Rectal smooth muscle tissue (tissue), 1 donor: ENCODE data around the gene TNRC6B.

ENCODE experiments used
- H3K27ac ChIP-seq: one replicate; pipeline ENCODE4 v1.7.0; 2013; ENCODE audit warnings: low read depth, low read length, inconsistent platforms
- H3K27me3 ChIP-seq: one replicate; pipeline ENCODE4 v1.7.0; 2013; ENCODE audit warnings: low read length; ENCODE audit not compliant: control insufficient read depth, insufficient read depth
- H3K36me3 ChIP-seq: one replicate; pipeline ENCODE4 v1.7.0; 2013; ENCODE audit warnings: low read length; ENCODE audit not compliant: control insufficient read depth, insufficient read depth
- H3K4me1 ChIP-seq: one replicate; pipeline ENCODE4 v1.7.0; 2013; ENCODE audit warnings: low read length; ENCODE audit not compliant: control insufficient read depth, insufficient read depth
- H3K4me3 ChIP-seq: one replicate; pipeline ENCODE4 v1.7.0; 2013; ENCODE audit warnings: low read length
- H3K9ac ChIP-seq: one replicate; pipeline ENCODE4 v1.7.0; 2013; ENCODE audit warnings: low read length

Gene TNRC6B

GRCh38 chr22:40258501-40258915 is 80.8 kb downstream of the TNRC6B start:
- Histone ChIP-seq H3K9ac (no peak overlapping the region), H3K27ac (no peak overlapping the region), H3K36me3 (peaks cover 10% of the 10 kb centered on the region), H3K4me3 (no peak overlapping the region), H3K27me3 (no peaks in the 10 kb centered on the region), H3K4me1 (peaks cover 3% of the 10 kb centered on the region)

- no peaks in the 10 kb centered on the region for H3K27me3 ChIP-seq
- no peak overlapping the region for H3K9ac ChIP-seq
- no peak overlapping the region for H3K4me3 ChIP-seq
- no peaks in the 10 kb centered on the region for H3K4me1 ChIP-seq
- no peak overlapping the region for H3K27ac ChIP-seq
- peaks cover 20% of the 10 kb centered on the region for H3K36me3 ChIP-seq
These were observed 84.1 kb downstream of the TNRC6B start for GRCh38 chr22:40261783-40262182.

GRCh38 chr22:40263191-40263590 is 85.5 kb downstream of the TNRC6B start:
- Histone ChIP-seq H3K9ac (no peak overlapping the region), H3K4me3 (no peak overlapping the region), H3K27me3 (no peaks in the 10 kb centered on the region), H3K36me3 (peaks cover 20% of the 10 kb centered on the region), H3K4me1 (no peaks in the 10 kb centered on the region), H3K27ac (no peak overlapping the region)

GRCh38 chr22:40265783-40266182 is 88.1 kb downstream of the TNRC6B start:
- Histone ChIP-seq H3K4me3 (no peak overlapping the region), H3K27me3 (no peaks in the 10 kb centered on the region), H3K27ac (no peak overlapping the region), H3K9ac (no peak overlapping the region), H3K4me1 (no peaks in the 10 kb centered on the region), H3K36me3 (peaks cover 16% of the 10 kb centered on the region)

GRCh38 chr22:40270031-40270430 is 92.3 kb downstream of the TNRC6B start:
- Histone ChIP-seq H3K4me3 (no peak overlapping the region), H3K27ac (no peak overlapping the region), H3K27me3 (no peaks in the 10 kb centered on the region), H3K9ac (no peak overlapping the region), H3K36me3 (peaks cover 20% of the 10 kb centered on the region), H3K4me1 (no peaks in the 10 kb centered on the region)

- Histone ChIP-seq H3K27me3 (no peaks in the 10 kb centered on the region), H3K27ac (no peak overlapping the region), H3K36me3 (peaks cover 19% of the 10 kb centered on the region), H3K4me3 (no peak overlapping the region), H3K4me1 (no peaks in the 10 kb centered on the region), H3K9ac (no peak overlapping the region)
These were observed 93.1 kb downstream of the TNRC6B start for GRCh38 chr22:40270748-40271373.

GRCh38 chr22:40271440-40271839 is 93.7 kb downstream of the TNRC6B start:
- Histone ChIP-seq H3K9ac (no peak overlapping the region), H3K4me1 (peaks cover 2% of the 10 kb centered on the region), H3K4me3 (no peak overlapping the region), H3K27me3 (no peaks in the 10 kb centered on the region), H3K36me3 (peaks cover 15% of the 10 kb centered on the region), H3K27ac (no peak overlapping the region)

- no peaks in the 10 kb centered on the region for H3K27me3 ChIP-seq
- peaks cover 14% of the 10 kb centered on the region for H3K36me3 ChIP-seq
- peaks cover 9% of the 10 kb centered on the region for H3K4me1 ChIP-seq
- no peak overlapping the region for H3K9ac ChIP-seq
- no peak overlapping the region for H3K4me3 ChIP-seq
- no peak overlapping the region for H3K27ac ChIP-seq
These were observed 95.6 kb downstream of the TNRC6B start for GRCh38 chr22:40273319-40273718.

- peaks cover 18% of the 10 kb centered on the region for H3K36me3 ChIP-seq
- no peaks in the 10 kb centered on the region for H3K27me3 ChIP-seq
- no peak overlapping the region for H3K9ac ChIP-seq
- peak overlapping the region; percentile 77 for H3K27ac ChIP-seq
- H3K4me3 ChIP-seq: no peak overlapping the region
- H3K4me1 ChIP-seq: peaks cover 9% of the 10 kb centered on the region
These were observed 99.5 kb downstream of the TNRC6B start for GRCh38 chr22:40276996-40277823.

GRCh38 chr22:40279017-40279416 is 101.3 kb downstream of the TNRC6B start:
- Histone ChIP-seq H3K27me3 (no peaks in the 10 kb centered on the region), H3K4me1 (peaks cover 9% of the 10 kb centered on the region), H3K36me3 (peaks cover 11% of the 10 kb centered on the region), H3K27ac (no peak overlapping the region), H3K4me3 (no peak overlapping the region), H3K9ac (no peak overlapping the region)

- Histone ChIP-seq H3K4me1 (peaks cover 6% of the 10 kb centered on the region), H3K27ac (no peak overlapping the region), H3K9ac (no peak overlapping the region), H3K4me3 (no peak overlapping the region), H3K36me3 (peaks cover 15% of the 10 kb centered on the region), H3K27me3 (no peaks in the 10 kb centered on the region)
These were observed 104.0 kb downstream of the TNRC6B start for GRCh38 chr22:40281717-40282116.

GRCh38 chr22:40285513-40285912 is 107.8 kb downstream of the TNRC6B start:
- H3K27me3 ChIP-seq: no peaks in the 10 kb centered on the region
- H3K4me1 ChIP-seq: no peaks in the 10 kb centered on the region
- peaks cover 29% of the 10 kb centered on the region for H3K36me3 ChIP-seq
- H3K9ac ChIP-seq: no peak overlapping the region
- no peak overlapping the region for H3K4me3 ChIP-seq
- H3K27ac ChIP-seq: no peak overlapping the region
